HUES48 (cell line): ENCODE measurements around the gene EIF4ENIF1.
A peak's percentile ranks its signal among the peaks of the same experiment; 100 is the strongest.
"Not testable (repeated sequence)": the region's sequence is repeated elsewhere in the genome, so short reads cannot be mapped to it uniquely, and the experiment has no call there.

Source experiments
- H3K27ac ChIP-seq: one replicate; pipeline ENCODE4 v1.7.0; 2013; ENCODE audit warnings: low read depth, low read length, inconsistent platforms
- H3K27me3 ChIP-seq: 2 replicates; pipeline ENCODE4 v1.6.1; 2013; ENCODE audit warnings: mild to moderate bottlenecking, low read length; ENCODE audit not compliant: control insufficient read depth, insufficient read depth
- H3K36me3 ChIP-seq: 2 replicates; pipeline ENCODE4 v1.6.1; 2013; ENCODE audit warnings: low read length; ENCODE audit not compliant: control insufficient read depth, insufficient read depth
- H3K4me1 ChIP-seq: 2 replicates; pipeline ENCODE4 v1.6.1; 2013; ENCODE audit warnings: mild to moderate bottlenecking, low read length; ENCODE audit not compliant: control insufficient read depth, insufficient read depth
- H3K4me3 ChIP-seq: 2 replicates; pipeline ENCODE4 v1.5.1; 2013; ENCODE audit warnings: mild to moderate bottlenecking, low read depth, low read length
- H3K9ac ChIP-seq: 2 replicates; pipeline ENCODE4 v1.6.1; 2013; ENCODE audit warnings: mild to moderate bottlenecking, low read depth, low read length, moderate library complexity
- H3K9me3 ChIP-seq: 2 replicates; pipeline ENCODE4 v1.6.1; 2013; ENCODE audit warnings: low read length; ENCODE audit not compliant: control insufficient read depth, insufficient read depth

EIF4ENIF1 gene

GRCh38 chr22:31489632-31490495, at the start of gene EIF4ENIF1:
EIF4ENIF1 (minus strand) TSS chr22:31489842; CDS start chr22:31488718, 1,124 bp downstream.
- Histone ChIP-seq H3K36me3 (peaks cover 21% of the 10 kb centered on the region), H3K27me3 (no peaks in the 10 kb centered on the region), H3K9ac (peak within 1 kb of the TSS; percentile 86), H3K27ac (peak within 1 kb of the TSS; percentile 82), H3K4me3 (peak within 1 kb of the TSS; percentile 87), H3K9me3 (no peaks in the 10 kb centered on the region), H3K4me1 (peaks cover 23% of the 10 kb centered on the region)

DNA sequence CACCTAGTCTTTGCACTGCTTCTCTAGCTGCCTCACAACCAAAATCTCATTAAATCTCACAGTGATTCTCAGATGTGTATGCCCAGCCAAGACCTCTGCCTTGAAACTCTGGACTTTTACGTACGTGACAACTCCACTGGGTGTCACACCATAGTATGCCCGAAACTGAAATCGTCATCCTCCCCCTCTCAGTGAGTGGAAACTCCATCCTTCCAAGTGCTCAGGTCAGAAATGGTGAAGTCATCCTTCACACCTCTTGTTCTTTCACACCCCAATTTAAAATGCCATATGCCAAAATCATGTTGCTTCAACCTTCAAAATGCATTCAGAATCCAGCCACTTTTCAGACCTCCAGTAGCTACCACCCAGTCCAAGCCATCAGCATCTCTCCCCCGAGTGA, 49.2 kb upstream of the EIF4ENIF1 start:
- Histone ChIP-seq H3K27me3 (no peaks in the 10 kb centered on the region), H3K36me3 (no peaks in the 10 kb centered on the region), H3K9me3 (no peaks in the 10 kb centered on the region), H3K4me3 (no peak overlapping the region), H3K27ac (no peak overlapping the region), H3K4me1 (no peaks in the 10 kb centered on the region), H3K9ac (no peak overlapping the region)

- no peaks in the 10 kb centered on the region for H3K36me3 ChIP-seq
- H3K27ac ChIP-seq = peak overlapping the region; percentile 23
- H3K4me3 ChIP-seq = no peak overlapping the region
- H3K9me3 ChIP-seq = no peaks in the 10 kb centered on the region
- H3K9ac ChIP-seq = no peak overlapping the region
- H3K4me1 ChIP-seq = no peaks in the 10 kb centered on the region
- no peaks in the 10 kb centered on the region for H3K27me3 ChIP-seq
Observed at GRCh38 chr22:31537019-31537535, 47.4 kb upstream of the EIF4ENIF1 start.

DNA sequence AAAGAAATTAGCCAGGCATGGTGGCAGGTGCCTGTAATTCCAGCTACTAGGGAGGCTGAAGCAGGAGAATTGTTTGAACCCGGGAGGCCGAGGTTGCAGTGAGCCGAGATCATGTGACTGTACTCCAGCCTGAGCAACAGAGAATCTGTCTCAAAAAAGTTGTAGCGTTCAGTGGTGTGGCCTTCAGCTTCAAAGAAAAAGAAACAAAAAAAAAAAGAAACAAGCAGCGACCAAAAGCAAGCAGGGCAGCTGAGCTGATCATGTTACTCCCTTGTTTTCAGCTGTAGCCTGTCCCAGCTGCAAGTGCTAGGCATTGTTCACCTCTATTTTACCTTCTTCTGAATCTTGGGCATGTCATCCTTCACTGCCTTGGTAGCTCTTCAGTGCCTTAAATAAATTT, 43.7 kb upstream of the EIF4ENIF1 start:
- Histone ChIP-seq H3K9ac (no peak overlapping the region), H3K27ac (no peak overlapping the region), H3K9me3 (no peaks in the 10 kb centered on the region), H3K4me3 (no peak overlapping the region), H3K4me1 (no peaks in the 10 kb centered on the region), H3K36me3 (no peaks in the 10 kb centered on the region), H3K27me3 (no peaks in the 10 kb centered on the region)

GRCh38 chr22:31532060-31532459, 42.4 kb upstream of the EIF4ENIF1 start:
- Histone ChIP-seq H3K9ac (no peak overlapping the region), H3K27me3 (no peaks in the 10 kb centered on the region), H3K4me1 (no peaks in the 10 kb centered on the region), H3K9me3 (no peaks in the 10 kb centered on the region), H3K4me3 (no peak overlapping the region), H3K27ac (no peak overlapping the region), H3K36me3 (no peaks in the 10 kb centered on the region)

- no peaks in the 10 kb centered on the region for H3K4me1 ChIP-seq
- no peaks in the 10 kb centered on the region for H3K27me3 ChIP-seq
- H3K36me3 ChIP-seq = no peaks in the 10 kb centered on the region
- no peak overlapping the region for H3K9ac ChIP-seq
- no peak overlapping the region for H3K4me3 ChIP-seq
- H3K9me3 ChIP-seq = no peaks in the 10 kb centered on the region
- H3K27ac ChIP-seq = no peak overlapping the region
Observed at GRCh38 chr22:31530823-31531195, 41.2 kb upstream of the EIF4ENIF1 start.

DNA sequence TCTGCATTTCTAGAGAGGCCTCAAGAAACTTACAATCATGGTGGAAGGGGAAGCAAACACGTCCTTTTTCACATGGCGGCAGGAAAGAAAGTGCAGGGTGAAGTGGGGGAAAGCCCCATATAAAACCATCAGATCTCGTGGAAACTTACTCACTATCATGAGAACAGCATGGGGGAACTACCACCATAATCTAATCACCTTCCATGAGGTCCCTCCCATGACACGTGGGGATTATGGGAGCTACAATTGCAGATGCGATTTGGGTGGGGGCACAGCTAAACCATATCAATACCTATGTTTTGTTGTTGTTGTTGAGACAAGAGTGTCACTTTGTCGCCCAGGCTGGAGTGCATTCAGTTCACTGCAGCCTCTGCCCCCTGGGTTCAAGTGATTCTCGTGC, 36.6 kb upstream of the EIF4ENIF1 start:
- H3K4me1 ChIP-seq = no peaks in the 10 kb centered on the region
- no peak overlapping the region for H3K4me3 ChIP-seq
- H3K9ac ChIP-seq = no peak overlapping the region
- H3K36me3 ChIP-seq = no peaks in the 10 kb centered on the region
- no peak overlapping the region for H3K27ac ChIP-seq
- H3K9me3 ChIP-seq = no peaks in the 10 kb centered on the region
- H3K27me3 ChIP-seq = no peaks in the 10 kb centered on the region

- not testable (repeated sequence) for H3K36me3 ChIP-seq, H3K4me3 ChIP-seq
Observed at GRCh38 chr22:31524132-31524531, 34.5 kb upstream of the EIF4ENIF1 start.

DNA sequence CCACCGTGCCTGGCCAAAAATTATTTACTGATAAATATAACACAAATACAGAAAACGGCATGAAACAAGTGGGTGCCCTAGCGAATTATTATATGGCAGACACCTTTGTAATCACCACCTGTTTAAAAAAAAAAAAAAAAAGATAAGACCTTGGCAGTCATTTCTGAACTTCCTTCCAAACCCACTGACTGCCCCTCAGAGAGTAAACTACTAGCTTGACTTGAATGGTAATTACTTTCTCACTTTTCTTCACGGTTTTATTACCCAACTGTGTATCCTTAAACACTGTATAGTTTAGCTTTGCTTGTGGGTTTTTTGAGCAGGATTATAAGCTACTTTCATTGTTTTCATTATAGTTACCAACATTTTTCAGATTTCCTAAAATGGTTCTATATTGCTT, 30.4 kb upstream of the EIF4ENIF1 start:
- Histone ChIP-seq H3K9ac (no peak overlapping the region), H3K36me3 (no peaks in the 10 kb centered on the region), H3K9me3 (no peaks in the 10 kb centered on the region), H3K27me3 (no peaks in the 10 kb centered on the region), H3K27ac (no peak overlapping the region), H3K4me3 (no peak overlapping the region), H3K4me1 (peaks cover 12% of the 10 kb centered on the region)

More at GRCh38 chr22:31524132-31524531, 34.5 kb upstream of the EIF4ENIF1 start:
- H3K4me1 ChIP-seq, H3K27me3 ChIP-seq, H3K27ac ChIP-seq, H3K9me3 ChIP-seq, H3K9ac ChIP-seq: not testable (repeated sequence)

DNA sequence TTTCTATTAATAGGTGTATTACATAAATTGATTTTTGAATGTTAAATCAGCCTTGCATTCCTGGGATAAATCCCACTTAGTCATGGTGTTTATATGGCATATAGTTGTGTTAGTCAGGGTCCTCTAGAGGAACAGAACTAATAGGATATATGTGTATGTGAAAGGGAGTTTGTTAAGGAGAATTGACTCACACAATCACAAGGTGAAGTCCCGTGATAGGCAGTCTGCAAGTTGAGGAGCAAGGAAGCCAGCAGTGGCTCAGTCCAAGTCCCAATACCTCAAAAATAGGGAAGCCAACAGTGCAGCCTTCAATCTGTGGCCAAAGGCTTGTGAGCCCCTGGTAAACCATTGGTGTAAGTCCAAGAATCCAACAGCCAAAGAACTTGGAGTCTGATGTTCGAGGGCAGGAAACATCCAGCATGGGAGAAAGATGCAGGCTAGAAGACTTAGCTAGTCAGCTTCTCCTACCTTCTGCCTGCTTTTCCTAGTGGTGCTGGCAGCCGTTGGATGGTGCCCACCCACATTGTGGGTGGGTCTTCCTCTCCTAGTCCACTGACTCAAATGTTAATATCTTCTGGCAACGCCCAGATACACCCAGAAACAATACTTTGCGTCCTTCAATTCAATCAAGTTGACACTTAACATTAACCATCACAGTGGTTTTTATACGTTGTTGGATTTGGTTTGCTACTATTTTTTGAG, 19.6 kb upstream of the EIF4ENIF1 start:
- no peaks in the 10 kb centered on the region for H3K4me1 ChIP-seq
- H3K9ac ChIP-seq = no peak overlapping the region
- no peak overlapping the region for H3K4me3 ChIP-seq
- no peaks in the 10 kb centered on the region for H3K9me3 ChIP-seq
- no peak overlapping the region for H3K27ac ChIP-seq
- H3K27me3 ChIP-seq = no peaks in the 10 kb centered on the region
- peaks cover 15% of the 10 kb centered on the region; the same call in 1 of the 2 replicates for H3K36me3 ChIP-seq

GRCh38 chr22:31508536-31508935, 18.9 kb upstream of the EIF4ENIF1 start:
- H3K27ac ChIP-seq = no peak overlapping the region
- H3K4me1 ChIP-seq = peaks cover 4% of the 10 kb centered on the region; the same call in 1 of the 2 replicates
- no peaks in the 10 kb centered on the region for H3K9me3 ChIP-seq
- no peaks in the 10 kb centered on the region for H3K27me3 ChIP-seq
- no peak overlapping the region for H3K4me3 ChIP-seq
- H3K36me3 ChIP-seq = peaks cover 15% of the 10 kb centered on the region; the same call in 1 of the 2 replicates
- no peak overlapping the region for H3K9ac ChIP-seq
